ENCODE measurements around the gene ADGRG4.
A peak's percentile ranks its signal among the peaks of the same experiment; 100 is the strongest.
"Not testable (repeated sequence)": the region's sequence is repeated elsewhere in the genome, so short reads cannot be mapped to it uniquely, and the experiment has no call there.

The ADGRG4 gene

GRCh38 chrX:136387951-136388502, 87.3 kb downstream of the ADGRG4 start:
- no peak for DNase-seq

- no peak for DNase-seq
Measured at GRCh38 chrX:136390921-136391320, 90.2 kb downstream of the ADGRG4 start.

DNA sequence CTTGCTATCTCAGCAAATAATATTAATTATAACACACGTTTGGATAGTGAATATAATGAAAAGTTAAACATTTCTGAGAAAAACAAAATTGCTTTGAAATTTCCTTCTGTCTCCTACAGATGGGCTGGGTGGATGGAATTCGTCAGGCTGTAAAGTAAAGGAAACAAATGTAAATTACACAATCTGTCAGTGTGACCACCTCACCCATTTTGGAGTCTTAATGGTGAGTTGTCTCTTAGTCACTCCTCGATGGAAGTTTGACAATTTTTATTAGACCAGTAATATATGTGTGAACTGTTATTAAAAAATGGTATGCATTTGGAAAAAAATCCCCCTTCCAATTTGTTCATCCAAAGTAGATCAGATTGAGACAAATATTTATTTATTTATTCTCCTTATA, 94.5 kb downstream of the ADGRG4 start:
- peak; percentile 27 for DNase-seq

DNA sequence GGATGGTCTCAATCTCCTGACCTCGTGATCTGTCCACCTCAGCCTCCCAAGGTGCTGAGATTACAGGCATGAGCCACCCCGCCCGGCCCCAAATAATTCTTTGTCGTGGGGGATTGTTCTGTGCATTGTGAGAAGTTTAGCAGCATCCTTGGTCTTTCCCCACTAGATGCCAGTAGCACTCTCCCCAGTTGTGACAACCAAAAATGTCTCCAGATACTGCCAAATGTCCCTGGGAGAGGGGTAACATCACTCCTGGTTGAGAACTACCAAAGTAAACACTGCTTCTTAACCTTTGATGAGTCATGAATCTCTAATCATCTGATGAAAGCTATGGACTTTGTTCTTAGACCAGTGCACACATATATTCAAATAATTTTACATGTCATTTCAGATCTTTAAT, 96.2 kb downstream of the ADGRG4 start:
- DNase-seq = peak; percentile 28

DNA sequence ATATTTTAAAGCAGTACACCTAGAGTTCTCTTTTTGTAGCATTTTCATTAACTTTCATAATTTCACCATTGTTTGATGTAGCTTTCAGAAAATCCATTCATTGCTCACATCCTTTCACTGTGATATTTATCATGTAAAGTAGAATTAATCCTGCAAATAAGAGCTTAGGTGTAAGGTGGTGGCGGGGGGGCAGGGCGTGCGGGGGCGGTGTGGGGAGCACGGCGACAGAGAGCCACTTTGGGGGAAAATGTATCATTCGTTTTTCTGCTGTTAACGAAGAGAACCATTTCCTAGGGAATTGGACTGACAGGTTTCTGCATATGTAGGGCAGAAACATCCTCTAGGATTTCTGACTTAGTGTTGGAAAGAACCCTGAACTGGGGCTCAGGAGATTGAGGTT, 104.4 kb downstream of the ADGRG4 start:
- no peak for DNase-seq

- DNase-seq = no peak
Measured at GRCh38 chrX:136417806-136418205, 117.0 kb downstream of the ADGRG4 start.

GRCh38 chrX:136421338-136421737, 120.6 kb downstream of the ADGRG4 start:
- DNase-seq = no peak

- DNase-seq = no peak
Measured at GRCh38 chrX:136423724-136424123, 123.0 kb downstream of the ADGRG4 start.

- no peak for DNase-seq
Measured at GRCh38 chrX:136425996-136426395, 125.2 kb downstream of the ADGRG4 start.

DNA sequence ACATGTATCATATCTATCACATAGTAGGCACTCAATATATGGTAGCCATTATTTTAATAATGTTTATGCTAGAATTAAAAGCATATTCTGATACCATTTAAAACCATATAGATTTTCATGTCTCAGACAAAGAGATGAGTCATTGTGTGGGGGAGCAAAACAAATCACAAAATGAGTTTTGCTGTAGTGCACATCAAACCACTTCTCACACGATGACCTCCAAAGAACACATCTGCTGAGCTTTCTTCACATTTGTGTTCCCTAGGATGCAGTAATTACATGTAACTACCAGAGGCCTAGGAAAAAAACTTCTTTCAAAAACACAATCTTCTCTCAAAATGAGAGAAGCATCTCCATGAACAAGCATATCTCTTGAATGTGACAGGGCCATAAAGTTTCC, 130.9 kb downstream of the ADGRG4 start:
- no peak for DNase-seq

- no peak for DNase-seq
Measured at GRCh38 chrX:136437774-136438173, 137.0 kb downstream of the ADGRG4 start.

GRCh38 chrX:136438192-136438591, 137.4 kb downstream of the ADGRG4 start:
- DNase-seq = no peak

- not testable (repeated sequence) for DNase-seq
Measured at GRCh38 chrX:136445674-136446073, 144.9 kb downstream of the ADGRG4 start.

DNA sequence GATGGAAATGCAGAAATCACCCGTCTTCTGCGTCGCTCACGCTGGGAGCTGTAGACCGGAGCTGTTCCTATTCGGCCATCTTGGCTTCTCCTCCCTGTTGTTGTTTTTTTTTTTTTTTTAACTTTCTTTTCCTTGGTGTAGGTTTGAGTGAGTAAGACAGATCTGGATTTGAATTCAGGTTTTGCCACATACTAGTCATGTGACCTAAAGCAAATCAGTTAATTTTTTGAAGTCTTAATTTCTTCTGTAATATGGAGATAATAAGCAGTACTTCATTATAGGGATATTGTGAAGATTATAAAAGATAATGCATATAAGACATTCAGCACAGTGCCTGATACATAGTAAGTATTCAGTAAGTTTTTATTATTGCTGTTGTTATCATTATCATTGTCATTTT, 145.4 kb downstream of the ADGRG4 start:
- DNase-seq = no peak

- no peak for DNase-seq
Measured at GRCh38 chrX:136447308-136447707, 146.5 kb downstream of the ADGRG4 start.

- DNase-seq = no peak
Measured at GRCh38 chrX:136447968-136448367, 147.2 kb downstream of the ADGRG4 start.

- no peak for DNase-seq
Measured at GRCh38 chrX:136450050-136450830, 149.5 kb downstream of the ADGRG4 start.

DNA sequence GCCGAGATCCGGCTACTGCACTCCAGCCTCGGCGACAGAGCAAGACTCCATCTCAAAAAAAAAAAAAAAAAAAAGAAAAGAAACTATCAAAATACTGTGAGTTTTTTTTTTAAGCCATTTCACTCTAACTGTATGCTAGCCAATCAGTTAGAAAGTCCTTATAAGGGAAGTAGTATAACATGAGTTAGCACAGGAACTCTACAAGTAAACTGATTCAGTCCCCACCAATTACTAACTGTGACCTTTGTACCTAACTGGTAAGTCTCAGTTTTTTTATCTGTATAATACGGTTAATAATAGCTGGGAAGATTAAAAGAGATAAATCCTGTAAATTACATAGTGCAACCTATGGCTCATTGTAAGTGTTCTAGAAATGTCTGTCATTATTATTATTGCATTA, 151.9 kb downstream of the ADGRG4 start:
- no peak for DNase-seq

DNA sequence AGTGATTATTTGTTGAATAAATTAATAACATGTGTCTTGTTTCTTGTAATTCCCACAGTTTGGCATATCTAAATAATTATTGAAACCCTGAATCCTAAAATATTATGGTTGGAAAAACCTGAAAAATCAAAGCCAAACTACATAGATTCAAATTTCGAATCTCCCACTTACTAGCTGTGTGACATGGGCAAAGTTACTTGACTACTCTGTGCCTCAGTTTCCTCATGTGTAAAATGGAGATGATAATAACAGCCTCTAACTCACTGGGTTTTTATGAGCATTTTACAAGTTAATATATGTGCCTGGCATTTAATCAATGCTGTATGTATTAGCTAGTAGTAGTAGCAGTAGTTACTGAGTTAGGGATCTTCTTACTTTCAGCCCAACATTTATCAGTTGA, 152.4 kb downstream of the ADGRG4 start:
- no peak for DNase-seq

- no peak for DNase-seq
Measured at GRCh38 chrX:136453771-136454170, 153.0 kb downstream of the ADGRG4 start.

GRCh38 chrX:136456133-136456532, 155.4 kb downstream of the ADGRG4 start:
- DNase-seq = no peak

GRCh38 chrX:136457303-136457917, 156.6 kb downstream of the ADGRG4 start:
- DNase-seq = peak; percentile 59

- no peak for DNase-seq
Measured at GRCh38 chrX:136464589-136464988, 163.8 kb downstream of the ADGRG4 start.
